ENCODE results near the gene UNC13A.
"Not testable (repeated sequence)": the region's sequence is repeated elsewhere in the genome, so short reads cannot be mapped to it uniquely, and the experiment has no call there.

The UNC13A gene

DNA sequence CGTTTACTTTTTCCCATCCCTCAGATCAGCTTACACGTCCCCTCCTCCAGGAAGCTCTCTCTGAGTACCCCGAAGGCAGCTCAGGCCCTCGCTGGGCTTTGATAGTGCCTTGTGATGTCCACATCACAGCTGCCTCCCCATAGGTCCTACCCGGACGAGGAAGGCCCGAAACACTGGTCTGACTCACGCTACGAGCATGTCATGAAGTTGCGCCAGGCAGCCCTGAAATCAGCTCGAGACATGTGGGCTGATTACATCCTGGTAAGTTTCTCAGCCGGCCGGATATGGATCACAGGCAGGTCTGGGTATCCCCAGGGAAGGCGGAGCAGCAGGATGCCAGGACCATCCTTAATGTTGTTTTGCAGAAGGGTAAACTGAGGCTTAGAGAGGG is 128.0 kb downstream of the UNC13A start:
- no peak for DNase-seq

DNA sequence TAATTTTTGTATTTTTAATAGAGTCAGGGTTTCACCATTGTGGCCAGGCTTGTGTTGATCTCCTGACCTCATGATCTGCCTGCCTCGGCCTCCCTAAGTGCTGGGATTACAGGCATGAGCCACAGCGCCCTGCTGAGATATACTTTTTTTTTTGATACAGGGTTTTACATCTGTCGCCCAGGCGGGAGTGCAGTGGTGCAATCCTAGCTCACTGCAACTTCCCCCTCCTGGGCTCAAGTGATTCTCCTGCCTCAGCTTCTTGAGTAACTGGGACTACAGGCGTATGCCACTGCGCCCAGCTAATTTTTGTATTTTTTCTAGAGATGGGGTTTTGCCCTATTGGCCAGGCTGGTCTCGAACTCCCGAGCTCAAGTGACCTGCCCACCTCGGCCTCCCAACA is 130.7 kb downstream of the UNC13A start:
- peak; percentile 60 for DNase-seq

DNA sequence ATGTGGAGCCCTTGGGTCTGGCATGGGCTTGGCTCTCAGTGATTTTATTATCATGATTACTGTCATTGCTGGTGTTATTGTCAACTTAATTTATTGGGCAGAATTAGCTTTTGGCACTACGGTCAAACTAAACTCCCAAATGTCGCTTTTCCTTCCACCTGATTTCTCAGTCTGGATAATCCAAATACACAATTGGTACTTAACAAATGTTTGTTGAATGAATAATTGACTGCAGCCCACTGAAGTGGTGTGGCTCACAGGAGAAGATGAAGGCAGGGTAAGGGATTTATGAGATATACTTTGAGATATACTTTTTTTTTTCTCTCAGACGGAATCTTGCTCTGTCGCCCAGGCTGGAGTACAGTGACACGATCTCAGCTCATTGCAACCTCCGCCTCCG is 131.2 kb downstream of the UNC13A start:
- no peak for DNase-seq

DNA sequence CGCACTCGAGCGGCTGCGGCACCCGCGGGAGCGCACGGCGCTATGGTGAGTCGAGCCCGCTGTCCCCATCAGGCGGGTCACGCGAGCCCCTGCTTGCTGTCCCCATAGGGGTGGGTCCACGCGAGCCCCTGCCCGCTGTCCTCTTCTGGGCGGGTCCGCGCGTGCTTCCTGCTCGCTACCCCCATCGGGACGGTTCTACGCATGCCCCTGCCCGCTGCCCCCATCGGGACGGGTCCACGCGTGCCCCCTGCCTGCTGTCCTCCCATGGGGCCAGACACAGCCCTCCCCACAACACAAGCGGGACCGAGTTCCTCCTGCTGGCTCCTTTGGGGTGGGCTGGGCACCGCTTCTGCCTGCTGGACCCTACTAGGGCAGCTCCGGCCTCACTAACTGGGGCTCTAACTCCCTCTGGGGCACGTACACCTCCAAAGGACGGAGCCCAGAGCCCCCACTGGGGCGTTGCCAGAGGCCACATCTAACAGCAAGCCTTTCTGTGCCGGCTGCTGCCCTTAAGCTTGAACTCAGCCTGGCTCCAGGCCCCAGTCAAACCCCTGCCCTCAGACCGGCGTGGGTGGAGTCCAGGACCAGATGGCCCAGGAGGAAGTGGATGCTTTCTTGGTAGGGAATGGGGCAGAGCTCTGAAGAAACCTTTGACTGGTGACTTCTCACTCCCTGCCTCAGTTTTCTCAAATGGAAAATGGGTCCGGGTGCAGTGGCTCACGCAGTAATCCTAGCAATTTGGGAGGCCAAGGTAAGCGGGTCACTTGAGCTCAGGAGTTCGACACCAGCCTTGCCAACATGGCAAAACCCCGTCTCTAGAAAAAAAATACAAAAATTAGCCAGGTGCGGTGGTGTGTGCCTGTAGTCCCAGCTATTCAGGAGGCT is 132.0 kb downstream of the UNC13A start:
- DNase-seq: peak; percentile 89

DNA sequence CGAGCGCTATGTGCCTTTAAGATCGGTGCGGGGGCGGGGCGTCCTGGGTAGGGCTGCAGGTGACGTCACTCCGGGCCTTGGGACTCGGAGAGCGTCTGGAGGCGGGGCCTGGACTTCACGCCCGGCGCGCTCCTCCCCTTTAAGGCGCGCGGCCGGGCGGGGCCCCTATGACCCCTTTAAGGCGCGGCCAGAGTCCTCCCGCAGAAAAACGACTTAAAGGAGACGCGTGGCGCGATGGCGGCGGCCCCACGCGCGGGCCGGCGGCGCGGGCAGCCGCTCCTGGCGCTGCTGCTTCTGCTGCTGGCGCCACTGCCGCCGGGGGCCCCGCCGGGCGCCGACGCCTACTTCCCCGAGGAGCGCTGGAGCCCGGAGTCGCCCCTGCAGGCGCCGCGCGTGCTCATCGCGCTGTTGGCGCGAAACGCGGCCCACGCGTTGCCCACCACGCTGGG is 132.7 kb downstream of the UNC13A start, which contains the start of gene COLGALT1:
Gene COLGALT1, plus strand, starts transcription at position 170 of the 449 bp plus-strand sequence. Its CDS starts 65 bp downstream, at position 235.
- peak; percentile 100 for DNase-seq

DNA sequence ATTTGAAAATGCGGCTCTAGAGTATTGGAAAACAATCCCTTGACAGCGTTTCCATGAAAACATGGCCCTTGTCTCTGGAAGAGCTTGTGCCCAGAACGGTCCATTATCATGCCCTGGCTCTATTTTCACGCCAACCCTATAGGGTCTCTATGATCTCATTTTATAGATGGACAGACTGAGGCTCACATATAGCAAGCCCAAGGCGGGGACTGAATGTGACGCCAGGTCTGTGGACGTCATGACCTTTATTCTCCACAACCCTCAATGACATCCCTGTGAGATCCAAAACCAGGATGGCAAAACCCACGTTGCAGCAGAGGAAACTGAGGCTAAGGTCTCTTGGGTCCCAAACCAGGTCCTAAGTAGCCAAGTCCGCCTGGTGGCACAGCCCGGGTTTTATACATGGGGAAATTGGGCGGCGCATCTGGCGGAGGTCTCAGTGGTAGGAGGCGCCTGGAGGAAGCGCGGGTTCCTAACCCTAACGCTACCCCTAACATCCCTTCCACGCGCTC is 133.1 kb downstream of the UNC13A start:
- no peak for DNase-seq

DNA sequence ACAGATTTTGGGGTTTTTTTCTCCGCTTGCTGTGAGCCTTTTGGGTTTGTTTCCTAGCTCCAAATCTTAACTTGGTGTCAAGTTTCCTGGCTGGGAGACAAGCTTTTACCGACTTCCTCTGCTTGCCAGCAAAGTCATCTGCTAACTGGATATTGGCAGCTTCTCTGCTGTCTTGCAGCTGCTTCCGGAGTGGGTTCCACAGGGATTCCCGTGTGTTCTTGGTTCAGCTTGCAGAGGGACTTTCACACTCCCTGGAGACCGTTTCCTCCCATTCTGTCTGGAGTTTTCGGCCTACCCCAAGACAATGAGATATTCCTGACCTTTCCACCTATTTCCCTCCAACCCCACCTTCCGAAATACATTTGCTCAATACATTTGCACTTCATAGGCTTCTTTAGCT is 134.9 kb downstream of the UNC13A start:
- DNase-seq: peak; percentile 28

DNA sequence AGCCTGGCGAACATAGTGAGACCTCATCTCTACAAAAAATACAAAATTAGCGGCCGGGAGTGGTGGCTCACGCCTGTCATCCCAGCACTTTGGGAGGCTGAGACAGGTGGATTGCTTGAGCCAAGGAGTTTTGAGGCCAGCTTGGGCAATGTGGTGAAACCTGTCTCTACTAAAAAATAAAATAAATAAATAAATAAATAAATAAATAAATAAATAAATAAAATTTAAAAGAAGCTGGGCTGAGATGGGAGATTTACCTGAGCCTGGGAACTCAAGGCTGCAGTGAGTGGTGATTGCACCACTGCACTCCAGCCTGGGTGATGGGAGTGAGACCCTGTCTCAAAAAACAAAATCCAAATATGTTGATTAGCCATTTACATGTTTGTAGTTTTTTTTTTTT is 135.4 kb downstream of the UNC13A start:
- not testable (repeated sequence) for DNase-seq
